Suprapubic skin (tissue), 4 donors: ENCODE data around the gene OR1L6.

Source experiments
- CTCF ChIP-seq, 2 donors: fragments of 200-600 bp in 1 of 2; fragments of 450-650 bp in 1 of 2; sonication (generic) in 1 of 2; IDR thresholded peaks; one replicate each; pipeline ENCODE4 v1.5.1; 2016 to 2019; ENCODE audit warnings: antibody characterized with exemption in 2 of 2, mild to moderate bottlenecking in 1 of 2, moderate library complexity in 1 of 2
- EP300 ChIP-seq: sonication (generic); formaldehyde crosslinking; IDR thresholded peaks from one replicate; pipeline ENCODE4 v1.6.1; 2017; ENCODE audit warnings: antibody characterized with exemption
- POLR2A ChIP-seq, 2 donors: fragments of 450-650 bp; IDR thresholded peaks; one replicate each; pipeline ENCODE4 v1.6.1; 2017; ENCODE audit warnings: antibody characterized with exemption in 2 of 2, mild to moderate bottlenecking in 2 of 2, moderate library complexity in 2 of 2
- POLR2AphosphoS5 ChIP-seq, 3 donors: sonication (generic); formaldehyde crosslinking; IDR thresholded peaks; one replicate each; pipeline ENCODE4 v1.6.1; 2017; ENCODE audit warnings: antibody characterized with exemption in 3 of 3

DNA sequence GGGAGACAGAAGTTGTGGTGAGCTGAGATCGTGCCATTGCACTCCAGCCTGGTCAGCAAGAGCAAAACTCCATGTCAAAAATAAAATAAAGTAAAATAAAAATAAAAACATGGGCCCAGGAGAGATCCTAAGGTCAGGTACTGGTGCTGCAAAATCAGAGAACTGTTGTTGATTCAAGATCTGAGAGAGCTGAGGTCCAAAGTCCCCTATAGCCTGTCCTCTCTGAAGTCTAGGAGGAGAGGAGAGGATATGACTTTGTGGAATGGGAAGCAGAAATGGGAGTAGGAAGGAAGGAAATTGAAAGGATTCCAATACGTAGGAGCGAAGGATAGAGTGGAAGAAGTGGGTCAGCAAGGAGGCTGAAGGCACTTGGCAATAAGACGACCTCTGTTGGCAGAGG, 22.9 kb upstream of the OR1L6 start:
- TF ChIP-seq CTCF (IDR thresholded peaks at IDR 0.05) (no peak), EP300 (no peak), POLR2A (IDR thresholded peaks at IDR 0.05) (no peak), POLR2AphosphoS5 (IDR thresholded peaks at IDR 0.05) (no peak)
